ENCODE measurements around the gene BTAF1. TPM values are rescaled to one million over a fixed set of nuclear protein-coding genes. Genes with fewer than 3 reads are reported as not detected.
A peak's percentile ranks its signal among the peaks of the same experiment; 100 is the strongest.
"Not testable (repeated sequence)": the region's sequence is repeated elsewhere in the genome, so short reads cannot be mapped to it uniquely, and the experiment has no call there.

The BTAF1 gene
- polyA plus RNA-seq, 3 donors from 2014 or later = 2.9 to 12.8 (median 4.7) TPM

DNA sequence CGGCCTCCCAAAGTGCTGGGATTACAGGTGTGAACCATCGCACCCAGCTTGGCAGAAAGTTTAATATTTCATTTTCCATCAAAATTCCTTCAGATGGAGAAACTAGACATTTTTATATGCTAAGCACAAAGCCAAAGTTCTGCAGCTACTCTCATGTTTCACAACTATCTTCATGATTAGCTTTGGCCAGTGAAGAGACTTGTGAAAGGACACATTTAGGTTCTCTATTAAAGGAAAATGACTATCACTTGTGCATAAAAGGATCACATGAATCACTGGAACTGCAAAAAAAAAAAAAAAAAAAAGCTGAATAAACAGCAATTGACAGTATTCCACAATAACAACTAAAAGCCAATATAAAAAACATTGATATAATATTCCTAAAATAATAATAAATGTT, 30.5 kb upstream of the BTAF1 start:
- DNase-seq = no peak
- Mint-ChIP-seq H3K4me3 (no peak overlapping the region), H3K9me3 (peaks cover 0 to 2% (median 0%) of the 10 kb centered on the region in 6 donors), H3K27me3 (ENCODE audit: low read depth in 3 of 3) (peaks cover under 1 to 7% (median 3%) of the 10 kb centered on the region in 3 donors), H3K36me3 (no peaks in the 10 kb centered on the region), H3K4me1 (peaks cover under 1 to 8% of the 10 kb centered on the region in 2 donors), H3K27ac (no peak overlapping the region)

DNA sequence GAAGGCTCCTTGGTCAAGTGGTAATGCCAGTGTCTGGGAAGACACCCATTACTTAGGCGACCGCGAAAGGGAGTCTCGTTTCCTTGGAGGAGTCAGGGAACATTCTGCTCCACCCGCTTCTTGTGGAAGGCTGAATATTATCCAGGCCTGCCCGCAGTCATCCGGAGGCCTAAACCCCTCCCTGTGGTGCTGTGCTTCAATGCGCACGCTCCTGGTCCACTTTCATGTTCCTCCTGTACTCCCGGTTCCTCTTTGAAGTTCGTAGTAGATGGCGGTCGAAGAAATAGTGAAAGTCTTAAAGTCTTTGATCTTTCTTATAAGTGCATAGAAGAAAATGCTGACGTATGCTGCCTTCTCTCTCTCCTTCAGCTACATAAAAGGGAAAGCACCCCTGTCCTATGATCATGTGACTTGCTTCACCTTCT, 29.3 kb upstream of the BTAF1 start:
- not testable (repeated sequence) for H3K36me3 Mint-ChIP-seq; H3K27me3 Mint-ChIP-seq (ENCODE audit: low read depth in 3 of 3); H3K27ac Mint-ChIP-seq; H3K9me3 Mint-ChIP-seq; H3K4me1 Mint-ChIP-seq; DNase-seq; H3K4me3 Mint-ChIP-seq

DNA sequence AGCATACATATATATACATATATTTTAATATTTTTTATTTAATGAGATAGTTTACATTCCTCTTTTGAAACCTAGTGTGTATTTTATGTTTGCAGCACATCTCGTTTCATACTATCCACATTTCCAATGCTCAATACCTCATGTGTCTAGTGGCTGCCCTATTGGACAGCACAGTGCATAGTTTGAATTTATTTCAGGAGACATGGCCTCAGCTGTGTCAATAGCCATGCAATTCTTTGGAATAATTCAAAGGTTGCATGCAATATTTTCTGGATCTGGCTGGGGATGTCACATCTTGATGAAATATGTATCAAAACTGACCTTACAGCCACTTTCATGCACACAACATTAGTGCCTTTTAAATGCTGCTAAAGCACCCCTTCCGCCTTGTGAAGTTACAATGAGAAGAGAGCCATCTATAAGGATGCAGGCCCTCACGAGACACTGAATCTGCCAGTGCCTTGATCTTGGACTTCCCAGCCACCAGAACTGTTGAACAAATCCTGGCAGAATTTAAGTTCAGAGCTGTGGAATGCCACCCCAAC, 27.3 kb upstream of the BTAF1 start:
- H3K4me1 Mint-ChIP-seq = peaks cover 2 to 4% of the 10 kb centered on the region in 2 donors
- H3K27ac Mint-ChIP-seq = no peak overlapping the region
- H3K27me3 Mint-ChIP-seq (ENCODE audit: low read depth in 3 of 3) = peaks cover 0 to 3% (median 0%) of the 10 kb centered on the region in 3 donors
- no peak for DNase-seq
- peaks cover 0 to 2% (median 0%) of the 10 kb centered on the region in 6 donors for H3K9me3 Mint-ChIP-seq
- H3K4me3 Mint-ChIP-seq = no peak overlapping the region
- no peaks in the 10 kb centered on the region for H3K36me3 Mint-ChIP-seq

DNA sequence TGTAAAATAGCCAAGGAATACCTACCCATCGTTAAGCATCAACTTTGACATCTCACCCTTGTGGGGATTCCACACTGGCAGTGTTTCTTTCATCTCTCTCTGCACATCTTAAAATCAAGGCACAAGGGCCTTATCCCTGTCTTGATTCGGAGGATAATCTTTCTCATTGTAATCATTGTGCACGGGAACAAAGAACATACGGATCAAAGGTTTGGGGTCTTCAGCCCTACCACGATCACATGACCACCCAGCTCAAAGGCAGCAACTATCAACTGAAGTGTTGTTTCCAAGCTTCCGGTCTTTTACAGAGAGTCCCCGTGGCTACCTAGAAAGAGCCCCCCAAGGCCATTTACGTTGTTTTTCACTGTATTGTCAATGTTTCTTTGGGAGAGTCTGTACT, 26.1 kb upstream of the BTAF1 start:
- no peaks in the 10 kb centered on the region for H3K36me3 Mint-ChIP-seq
- no peaks in the 10 kb centered on the region for H3K9me3 Mint-ChIP-seq
- H3K27me3 Mint-ChIP-seq (ENCODE audit: low read depth in 3 of 3) = peaks cover 0 to 3% (median 0%) of the 10 kb centered on the region in 3 donors
- H3K27ac Mint-ChIP-seq = no peak overlapping the region
- no peak for DNase-seq
- H3K4me3 Mint-ChIP-seq = no peak overlapping the region
- H3K4me1 Mint-ChIP-seq = peaks cover 14 to 16% of the 10 kb centered on the region in 2 donors

DNA sequence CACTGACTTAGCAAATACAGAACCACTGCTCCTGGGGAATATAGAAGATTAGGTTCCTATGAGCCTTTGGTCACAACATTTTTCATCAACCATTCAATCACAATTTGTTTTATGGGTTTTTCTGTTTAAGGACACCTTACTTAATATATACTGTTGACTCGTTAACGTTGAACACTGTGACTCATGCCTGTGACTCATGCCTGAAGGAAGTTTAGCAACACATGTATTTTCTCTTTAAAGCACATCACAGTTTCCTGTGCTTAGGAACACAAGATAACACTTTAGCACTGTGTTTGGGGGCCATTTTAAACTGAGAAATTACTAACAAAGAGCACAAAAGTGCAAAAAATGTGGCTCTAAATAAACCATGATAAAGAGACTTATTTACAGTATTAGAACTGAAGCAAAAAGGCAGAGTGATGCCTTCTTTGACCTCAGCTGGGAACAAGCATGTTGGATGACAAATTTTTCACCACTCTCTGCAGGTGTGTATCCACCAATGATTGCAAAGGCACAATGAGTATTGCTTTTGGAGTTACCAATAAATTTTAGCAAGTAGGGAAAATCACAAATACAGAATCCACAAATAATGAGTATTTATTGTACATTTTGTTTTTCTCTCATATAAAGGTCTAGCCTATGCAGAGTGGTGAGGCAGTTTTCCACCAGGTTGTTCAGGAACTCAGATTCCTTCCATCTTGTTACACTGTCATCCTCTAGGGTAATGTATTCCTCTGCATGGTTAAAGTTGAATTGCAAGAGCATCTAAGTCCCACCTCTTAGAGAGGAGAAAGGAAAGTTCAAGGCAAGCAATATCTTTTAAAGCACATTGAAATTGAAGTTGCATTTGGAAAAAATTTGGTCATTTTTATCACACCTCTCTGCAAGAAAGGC, 21.5 kb upstream of the BTAF1 start:
- H3K36me3 Mint-ChIP-seq = no peaks in the 10 kb centered on the region
- peaks cover 20 to 27% of the 10 kb centered on the region in 2 donors for H3K4me1 Mint-ChIP-seq
- peak overlapping the region; percentile 4 to 66 (median 40) for H3K4me3 Mint-ChIP-seq
- peak; percentile 49 to 68 (median 53) for DNase-seq
- no peaks in the 10 kb centered on the region for H3K9me3 Mint-ChIP-seq
- H3K27ac Mint-ChIP-seq = peak overlapping the region; percentile 79 to 93 (median 91)
- H3K27me3 Mint-ChIP-seq (ENCODE audit: low read depth in 3 of 3) = peaks cover 0 to 3% (median 0%) of the 10 kb centered on the region in 3 donors

DNA sequence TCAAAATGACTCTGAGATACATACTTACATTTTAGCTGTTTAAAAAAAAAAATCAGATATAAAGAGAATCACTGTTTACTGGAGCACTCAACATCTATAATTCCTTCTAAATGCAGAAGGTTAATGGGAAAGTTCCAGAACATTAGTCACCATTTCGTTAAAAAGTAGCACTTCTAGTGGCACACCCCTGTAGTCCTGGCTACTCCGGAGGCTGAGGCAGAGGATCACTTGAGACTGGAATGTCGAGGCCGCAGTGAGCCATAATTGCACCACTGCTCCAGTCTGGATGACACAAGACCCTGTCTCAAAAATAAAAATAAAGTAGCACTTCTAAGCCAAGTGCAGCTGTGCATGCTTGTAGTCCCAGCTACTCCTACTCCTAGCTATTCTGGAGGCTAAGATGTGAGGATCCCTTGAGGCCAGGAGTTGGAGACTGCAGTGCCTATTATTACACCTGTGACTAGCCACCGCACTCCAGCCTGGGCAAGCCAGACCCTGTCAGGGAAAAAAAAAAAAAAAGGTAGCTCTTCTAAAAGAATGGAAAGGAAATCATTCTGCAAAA, 16.5 kb upstream of the BTAF1 start:
- Mint-ChIP-seq H3K4me3 (peak overlapping the region; percentile 83 to 92 (median 88)), H3K36me3 (no peaks in the 10 kb centered on the region), H3K27ac (peak overlapping the region; percentile 37 to 90 (median 78)), H3K4me1 (peaks cover 29 to 34% of the 10 kb centered on the region in 2 donors), H3K9me3 (no peaks in the 10 kb centered on the region), H3K27me3 (ENCODE audit: low read depth in 3 of 3) (peaks cover 0 to 3% (median 2%) of the 10 kb centered on the region in 3 donors)
- no peak for DNase-seq

DNA sequence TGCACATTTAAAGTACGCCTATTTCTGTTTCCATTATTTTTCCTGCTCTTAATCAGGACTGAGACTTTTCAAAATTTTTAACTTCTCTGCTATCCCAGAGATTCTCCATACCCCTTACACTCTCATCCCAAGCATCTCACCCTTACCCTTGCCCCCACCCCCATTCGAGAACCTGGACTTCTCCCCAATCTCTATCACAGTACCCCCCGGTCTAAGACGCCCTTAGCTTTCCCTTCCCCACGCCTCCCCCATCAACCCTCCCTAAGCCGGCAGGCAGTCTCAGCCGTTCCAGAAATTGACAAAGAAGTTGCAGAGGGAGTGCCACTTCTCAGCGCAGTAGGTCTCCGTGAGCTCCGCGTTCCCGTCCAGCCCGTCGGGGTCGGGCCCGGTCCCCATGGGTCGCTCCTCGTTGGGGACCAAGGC, 15.6 kb upstream of the BTAF1 start:
- H3K4me3 Mint-ChIP-seq = peak overlapping the region; percentile 83 to 92 (median 88)
- no peak for DNase-seq
- no peaks in the 10 kb centered on the region for H3K36me3 Mint-ChIP-seq
- peak overlapping the region; percentile 63 to 90 (median 78) for H3K27ac Mint-ChIP-seq
- no peaks in the 10 kb centered on the region for H3K9me3 Mint-ChIP-seq
- peaks cover 21 to 27% of the 10 kb centered on the region in 2 donors for H3K4me1 Mint-ChIP-seq
- H3K27me3 Mint-ChIP-seq (ENCODE audit: low read depth in 3 of 3) = peaks cover 0 to 3% (median 2%) of the 10 kb centered on the region in 3 donors

DNA sequence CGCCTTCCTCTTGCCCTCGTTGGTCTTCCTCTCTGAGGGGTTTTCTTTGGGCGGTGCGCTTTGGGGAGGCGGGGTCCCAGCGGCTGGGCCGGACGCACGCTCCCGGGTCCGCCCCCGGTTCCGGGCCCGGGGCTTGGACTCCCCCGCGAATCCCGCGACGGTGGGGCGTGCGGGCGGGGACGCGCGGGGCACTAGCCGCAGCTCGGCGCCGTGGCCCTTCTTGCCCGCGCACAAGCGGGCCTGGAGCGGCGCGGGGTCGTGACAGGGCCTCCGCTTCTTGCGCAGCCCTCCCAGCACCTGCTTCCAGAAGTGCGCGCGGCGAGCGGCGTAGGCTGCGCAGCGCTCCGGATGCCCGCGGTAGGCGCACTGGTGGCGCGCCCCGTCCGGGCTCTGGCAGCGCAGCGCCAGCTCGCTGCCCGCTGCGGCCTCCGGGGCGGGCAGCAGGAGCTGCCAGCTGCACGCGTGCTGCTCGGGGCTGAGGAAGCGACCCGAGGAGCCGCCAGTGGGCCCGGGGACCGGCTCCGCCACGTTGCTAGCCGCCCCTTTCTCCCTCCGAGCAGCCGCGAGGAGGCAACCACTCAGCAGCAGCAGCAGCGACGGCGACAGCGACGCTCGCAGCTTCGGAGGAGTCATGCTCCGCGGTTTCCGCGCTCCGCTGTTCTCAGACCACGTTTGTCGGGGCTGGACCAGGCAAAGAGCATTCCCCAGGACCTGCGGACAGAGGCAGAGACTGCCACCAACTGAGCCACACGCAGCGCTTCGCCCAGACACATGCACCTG, 15.0 kb upstream of the BTAF1 start:
- H3K36me3 Mint-ChIP-seq = no peaks in the 10 kb centered on the region
- H3K4me3 Mint-ChIP-seq = peak overlapping the region; percentile 84 to 97 (median 92)

DNA sequence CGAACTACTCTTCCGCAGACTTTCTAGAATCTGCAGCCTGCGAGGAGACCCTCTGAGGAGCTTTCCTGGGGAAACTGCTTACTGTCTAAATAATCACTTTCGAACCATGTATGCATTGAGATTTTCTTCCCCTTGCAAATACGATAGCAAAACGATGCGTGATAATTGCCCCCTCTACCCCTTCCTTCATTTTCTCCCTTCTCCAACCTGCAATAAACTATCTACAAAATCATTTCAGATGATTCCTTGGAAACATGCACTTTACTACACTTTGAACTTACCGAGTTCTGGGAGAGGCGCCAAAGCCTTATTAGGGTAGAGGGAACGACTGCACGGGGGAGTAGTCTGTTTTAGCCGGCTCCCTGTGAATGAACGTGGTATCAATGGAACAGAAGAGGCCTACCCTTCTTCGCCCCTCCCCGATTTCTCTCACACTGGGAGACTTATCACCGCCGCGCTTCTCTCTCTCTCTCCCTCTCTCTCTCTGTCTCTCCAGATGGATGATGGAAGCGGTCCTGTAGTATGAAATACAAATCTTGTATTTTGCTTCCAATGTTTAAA, 14.4 kb upstream of the BTAF1 start, which contains the start of gene FGFBP3:
Gene FGFBP3, minus strand, starts transcription at position 370 of the 561 bp plus-strand sequence. CDS start 517 bp downstream, outside the sequence.
- no peaks in the 10 kb centered on the region for H3K9me3 Mint-ChIP-seq
- H3K4me3 Mint-ChIP-seq = peak within 1 kb of the TSS; percentile 84 to 97 (median 92)
- no peaks in the 10 kb centered on the region for H3K36me3 Mint-ChIP-seq
- H3K27me3 Mint-ChIP-seq (ENCODE audit: low read depth in 3 of 3) = peaks cover 2 to 13% (median 4%) of the 10 kb centered on the region in 3 donors
- H3K4me1 Mint-ChIP-seq = peaks cover 21 to 27% of the 10 kb centered on the region in 2 donors
- H3K27ac Mint-ChIP-seq = peak within 1 kb of the TSS; percentile 70 to 93 (median 84)
- DNase-seq = peak in 2 of 3 donors; percentile 20 to 26

More for the DNA sequence above, 15.0 kb upstream of the BTAF1 start:
- Mint-ChIP-seq H3K4me1 (peaks cover 21 to 27% of the 10 kb centered on the region in 2 donors), H3K27me3 (ENCODE audit: low read depth in 3 of 3) (peaks cover 1 to 8% (median 4%) of the 10 kb centered on the region in 3 donors), H3K9me3 (no peaks in the 10 kb centered on the region), H3K27ac (peak overlapping the region; percentile 70 to 93 (median 87))
- peak; percentile 67 to 76 (median 73) for DNase-seq

DNA sequence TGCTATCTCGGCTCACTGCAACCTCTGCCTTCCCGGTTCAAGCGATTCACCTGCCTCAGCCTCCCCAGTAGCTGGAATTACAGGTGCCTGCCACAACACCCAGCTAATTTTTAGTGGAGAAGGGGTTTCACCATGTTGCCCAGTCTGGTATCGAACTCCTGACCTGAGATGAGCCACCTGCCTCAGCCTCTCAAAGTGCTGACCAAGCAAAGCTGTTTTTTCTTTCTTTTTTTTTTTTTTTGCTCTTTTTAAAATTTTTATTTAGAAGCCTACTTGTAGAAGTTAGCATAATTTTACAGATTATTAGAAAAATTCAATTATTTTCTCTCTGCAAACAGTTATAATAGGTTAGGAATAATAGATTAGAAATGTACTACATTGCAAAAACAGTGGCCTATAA, 13.1 kb upstream of the BTAF1 start:
- Mint-ChIP-seq H3K9me3 (no peaks in the 10 kb centered on the region), H3K4me3 (peak overlapping the region in 1 of 5 donors; percentile 6), H3K27ac (peak overlapping the region in 1 of 6 donors; percentile 17), H3K27me3 (ENCODE audit: low read depth in 3 of 3) (peaks cover 4 to 13% (median 4%) of the 10 kb centered on the region in 3 donors), H3K4me1 (peaks cover 21 to 27% of the 10 kb centered on the region in 2 donors), H3K36me3 (no peaks in the 10 kb centered on the region)
- no peak for DNase-seq

DNA sequence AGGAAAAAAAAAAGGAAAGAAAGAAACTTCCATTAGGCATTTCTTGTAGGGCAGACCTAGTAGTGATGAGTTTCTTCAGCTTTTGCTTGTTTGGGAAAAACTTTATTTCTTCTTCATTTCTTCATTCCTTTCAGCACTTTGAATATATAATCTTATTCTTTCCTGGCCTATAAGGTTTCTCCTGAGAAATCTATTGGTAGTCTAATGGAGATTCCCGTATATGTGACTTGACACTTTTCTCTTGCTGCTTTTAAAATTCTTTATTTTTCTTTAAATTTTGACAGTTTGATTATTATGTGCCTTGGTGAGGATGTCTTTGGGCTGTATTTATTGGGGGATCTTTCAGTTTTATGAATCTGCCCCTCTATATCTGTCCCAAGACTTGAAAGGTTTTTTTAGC, 3.9 kb upstream of the BTAF1 start:
- H3K4me1 Mint-ChIP-seq = peaks cover 18 to 27% of the 10 kb centered on the region in 2 donors
- H3K27ac Mint-ChIP-seq = no peak overlapping the region
- peaks cover 3 to 4% (median 3%) of the 10 kb centered on the region in 3 donors for H3K36me3 Mint-ChIP-seq
- no peak overlapping the region for H3K4me3 Mint-ChIP-seq
- H3K9me3 Mint-ChIP-seq = peaks cover 2 to 6% (median 3%) of the 10 kb centered on the region in 6 donors
- no peak for DNase-seq
- H3K27me3 Mint-ChIP-seq (ENCODE audit: low read depth in 3 of 3) = peaks cover 2 to 13% (median 13%) of the 10 kb centered on the region in 3 donors

DNA sequence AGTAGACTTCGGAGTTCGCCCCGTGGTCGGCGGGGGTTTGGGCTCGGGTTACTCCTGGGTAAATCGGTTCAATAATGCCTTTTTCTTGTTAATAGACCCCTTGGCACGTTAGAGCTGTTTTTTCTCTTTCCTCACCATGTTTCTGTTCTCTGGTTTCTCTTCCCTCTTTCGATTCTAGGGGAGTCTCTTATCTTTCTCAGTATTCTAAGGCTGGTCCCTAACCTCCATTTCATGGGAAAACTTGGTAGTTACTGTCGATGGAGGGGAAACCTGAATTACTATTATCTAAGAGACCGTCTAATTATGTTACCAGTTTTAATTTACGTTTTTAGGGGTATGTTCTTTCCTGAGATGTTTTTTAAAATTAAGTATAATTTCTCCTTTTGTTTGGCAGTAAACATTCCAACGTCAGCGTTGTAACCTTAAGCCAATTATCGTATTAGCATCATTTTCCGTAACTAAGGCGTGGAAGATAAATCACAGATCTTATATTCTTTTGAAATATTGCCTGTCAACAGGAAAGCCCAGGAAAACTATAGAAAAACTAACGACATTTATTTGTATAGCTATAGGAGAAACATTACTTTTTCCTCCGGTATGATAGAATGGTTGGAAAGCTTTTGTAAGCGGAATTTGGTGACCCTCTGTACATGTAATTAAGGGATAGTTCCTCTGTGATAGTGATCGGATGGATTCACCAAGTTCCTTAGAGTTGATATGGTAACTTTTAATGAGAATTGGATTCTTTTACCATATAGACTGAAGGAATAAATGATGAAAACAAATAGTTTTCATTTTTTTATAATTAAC, 847 bp downstream of the BTAF1 start:
- Mint-ChIP-seq H3K36me3 (peaks cover 0 to 8% (median 0%) of the 10 kb centered on the region in 3 donors), H3K4me1 (peaks cover 43 to 63% of the 10 kb centered on the region in 2 donors), H3K9me3 (no peaks in the 10 kb centered on the region), H3K27ac (peak overlapping the region; percentile 97 to 100 (median 99)), H3K27me3 (ENCODE audit: low read depth in 3 of 3) (peaks cover 4 to 10% (median 7%) of the 10 kb centered on the region in 3 donors), H3K4me3 (peak overlapping the region; percentile 92 to 99 (median 94))
- DNase-seq = no peak
